ENCODE results near the gene PPP2CA.

Gene PPP2CA

DNA sequence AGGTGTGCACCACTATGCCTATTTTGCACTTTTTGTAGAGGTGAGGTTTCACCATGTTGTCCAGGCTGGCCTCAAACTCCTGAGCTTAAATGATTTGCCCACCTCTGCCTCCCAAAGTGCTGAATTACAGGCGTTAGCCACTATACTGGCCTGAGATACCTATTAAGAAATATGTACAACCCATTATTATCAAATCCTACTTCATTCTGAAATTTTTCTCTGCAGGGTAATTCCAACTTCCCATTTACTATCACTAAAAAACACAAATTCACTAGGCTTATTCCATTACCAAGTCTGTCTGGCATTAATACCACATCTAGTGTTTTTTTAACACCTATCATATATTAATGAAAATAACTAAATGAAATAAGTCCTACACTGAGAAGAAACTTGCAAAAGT lies 18.2 kb downstream of the PPP2CA start:
- TF ChIP-seq EZH2phosphoT487 (IDR thresholded peaks at IDR 0.05; ENCODE audit: borderline replicate concordance) = no peak
- TF ChIP-seq, protein P1, sequence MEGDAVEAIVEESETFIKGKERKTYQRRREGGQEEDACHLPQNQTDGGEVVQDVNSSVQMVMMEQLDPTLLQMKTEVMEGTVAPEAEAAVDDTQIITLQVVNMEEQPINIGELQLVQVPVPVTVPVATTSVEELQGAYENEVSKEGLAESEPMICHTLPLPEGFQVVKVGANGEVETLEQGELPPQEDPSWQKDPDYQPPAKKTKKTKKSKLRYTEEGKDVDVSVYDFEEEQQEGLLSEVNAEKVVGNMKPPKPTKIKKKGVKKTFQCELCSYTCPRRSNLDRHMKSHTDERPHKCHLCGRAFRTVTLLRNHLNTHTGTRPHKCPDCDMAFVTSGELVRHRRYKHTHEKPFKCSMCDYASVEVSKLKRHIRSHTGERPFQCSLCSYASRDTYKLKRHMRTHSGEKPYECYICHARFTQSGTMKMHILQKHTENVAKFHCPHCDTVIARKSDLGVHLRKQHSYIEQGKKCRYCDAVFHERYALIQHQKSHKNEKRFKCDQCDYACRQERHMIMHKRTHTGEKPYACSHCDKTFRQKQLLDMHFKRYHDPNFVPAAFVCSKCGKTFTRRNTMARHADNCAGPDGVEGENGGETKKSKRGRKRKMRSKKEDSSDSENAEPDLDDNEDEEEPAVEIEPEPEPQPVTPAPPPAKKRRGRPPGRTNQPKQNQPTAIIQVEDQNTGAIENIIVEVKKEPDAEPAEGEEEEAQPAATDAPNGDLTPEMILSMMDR (conservative IDR thresholded peaks at IDR 0.05; ENCODE audit: low read length) = no peak
- Histone ChIP-seq H4K20me1 (ENCODE audit: insufficient read depth, low read length, poor library complexity, severe bottlenecking) (peaks cover 53% of the 10 kb centered on the region), H3K27me3 (ENCODE audit: insufficient read depth, low read length, poor library complexity, severe bottlenecking) (no peaks in the 10 kb centered on the region), H3K9me3 (ENCODE audit: insufficient read depth, low read depth, low read length) (no peaks in the 10 kb centered on the region), H3K79me2 (ENCODE audit: insufficient read depth, low read length) (peaks cover 82% of the 10 kb centered on the region), H3K4me1 (ENCODE audit: insufficient read depth, low read length, poor library complexity, severe bottlenecking) (no peaks in the 10 kb centered on the region), H3K4me3 (ENCODE audit: low read length, poor library complexity, severe bottlenecking) (no peak overlapping the region), H3K9ac (ENCODE audit: low read depth, low read length, poor library complexity, severe bottlenecking) (no peak overlapping the region), H3K9me2 (replicated peaks; ENCODE audit: low read depth, low read length) (no peaks in the 10 kb centered on the region), H3F3A (ENCODE audit: low read depth) (no peaks in the 10 kb centered on the region), H3K36me3 (ENCODE audit: insufficient read depth, low read length) (peaks cover 31% of the 10 kb centered on the region; the same call in 1 of the 2 replicates), H2AFZ (ENCODE audit: low read length) (no peak overlapping the region), H3K4me2 (ENCODE audit: low read depth, low read length, poor library complexity, severe bottlenecking) (no peak overlapping the region)

DNA sequence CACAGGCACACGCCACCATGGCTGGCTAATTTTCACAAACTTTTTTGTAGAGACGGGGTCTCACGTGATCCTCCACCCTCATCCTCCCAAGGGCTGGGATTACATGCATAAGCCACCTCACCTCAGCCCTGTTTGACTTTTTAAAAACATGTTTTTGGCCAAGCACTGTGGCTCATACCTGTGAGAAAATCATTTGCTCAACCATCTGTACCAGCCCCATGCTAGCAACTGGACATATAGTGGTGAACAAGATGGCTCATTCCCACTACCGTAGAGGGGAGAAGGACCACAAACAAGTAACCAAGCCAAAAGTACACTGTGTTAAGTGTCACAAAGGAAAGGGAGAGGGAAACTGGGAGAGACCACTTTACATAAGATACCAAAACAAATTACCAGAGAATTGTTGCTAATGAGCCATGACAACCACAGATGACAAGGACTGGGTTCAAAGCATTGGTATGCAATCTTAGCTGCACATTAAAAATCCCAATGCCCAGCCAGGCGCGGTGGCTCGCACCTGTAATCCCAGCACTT lies 19.2 kb downstream of the PPP2CA start:
- H3K4me2 ChIP-seq (ENCODE audit: low read depth, low read length, poor library complexity, severe bottlenecking) = no peak overlapping the region
- peaks cover 72% of the 10 kb centered on the region for H3K79me2 ChIP-seq (ENCODE audit: insufficient read depth, low read length)
- no peak overlapping the region for H3K4me3 ChIP-seq (ENCODE audit: low read length, poor library complexity, severe bottlenecking)
- no peak overlapping the region for H2AFZ ChIP-seq (ENCODE audit: low read length)
- no peaks in the 10 kb centered on the region for H3K9me2 ChIP-seq (replicated peaks; ENCODE audit: low read depth, low read length)
- no peaks in the 10 kb centered on the region for H3K9me3 ChIP-seq (ENCODE audit: insufficient read depth, low read depth, low read length)
- H4K20me1 ChIP-seq (ENCODE audit: insufficient read depth, low read length, poor library complexity, severe bottlenecking) = peaks cover 46% of the 10 kb centered on the region
- no peaks in the 10 kb centered on the region for H3K27me3 ChIP-seq (ENCODE audit: insufficient read depth, low read length, poor library complexity, severe bottlenecking)
- no peak overlapping the region for H3K9ac ChIP-seq (ENCODE audit: low read depth, low read length, poor library complexity, severe bottlenecking)
- H3K36me3 ChIP-seq (ENCODE audit: insufficient read depth, low read length) = peaks cover 41% of the 10 kb centered on the region; the same call in 1 of the 2 replicates
- no peaks in the 10 kb centered on the region for H3K4me1 ChIP-seq (ENCODE audit: insufficient read depth, low read length, poor library complexity, severe bottlenecking)
- TF ChIP-seq, protein P1 (conservative IDR thresholded peaks at IDR 0.05; ENCODE audit: low read length) = no peak
- TF ChIP-seq EZH2phosphoT487 (IDR thresholded peaks at IDR 0.05; ENCODE audit: borderline replicate concordance) = no peak
- H3F3A ChIP-seq (ENCODE audit: low read depth) = no peaks in the 10 kb centered on the region

DNA sequence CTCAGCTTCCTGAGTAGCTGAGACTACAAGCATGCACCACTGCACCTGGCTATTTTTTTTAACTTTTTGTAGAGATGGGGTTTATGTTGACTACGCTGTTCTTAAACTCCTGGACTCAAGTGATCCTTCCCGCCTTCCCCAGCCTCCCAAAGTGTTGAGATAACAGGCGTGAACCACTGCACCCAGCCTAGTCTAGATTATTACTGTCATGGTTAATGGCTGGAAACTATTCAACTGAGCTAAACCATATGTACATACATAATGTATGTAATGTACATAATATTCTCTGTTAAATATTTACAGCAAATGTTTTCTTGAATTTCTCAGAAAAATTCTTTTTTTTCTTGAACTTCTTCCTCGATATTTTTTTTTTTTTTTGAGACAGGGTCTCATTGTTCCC lies 21.3 kb downstream of the PPP2CA start:
- Histone ChIP-seq H3K9me3 (ENCODE audit: insufficient read depth, low read depth, low read length) (no peaks in the 10 kb centered on the region), H3K36me3 (ENCODE audit: insufficient read depth, low read length) (peaks cover 63% of the 10 kb centered on the region; the same call in 1 of the 2 replicates), H3K27me3 (ENCODE audit: insufficient read depth, low read length, poor library complexity, severe bottlenecking) (no peaks in the 10 kb centered on the region), H3K4me1 (ENCODE audit: insufficient read depth, low read length, poor library complexity, severe bottlenecking) (no peaks in the 10 kb centered on the region), H3K4me2 (ENCODE audit: low read depth, low read length, poor library complexity, severe bottlenecking) (no peak overlapping the region), H3K4me3 (ENCODE audit: low read length, poor library complexity, severe bottlenecking) (no peak overlapping the region), H3K9me2 (replicated peaks; ENCODE audit: low read depth, low read length) (no peaks in the 10 kb centered on the region), H3K79me2 (ENCODE audit: insufficient read depth, low read length) (peaks cover 51% of the 10 kb centered on the region), H4K20me1 (ENCODE audit: insufficient read depth, low read length, poor library complexity, severe bottlenecking) (peaks cover 32% of the 10 kb centered on the region), H3K9ac (ENCODE audit: low read depth, low read length, poor library complexity, severe bottlenecking) (no peak overlapping the region), H3F3A (ENCODE audit: low read depth) (no peaks in the 10 kb centered on the region), H2AFZ (ENCODE audit: low read length) (no peak overlapping the region)
- TF ChIP-seq, protein P1 (conservative IDR thresholded peaks at IDR 0.05; ENCODE audit: low read length) = no peak
- TF ChIP-seq EZH2phosphoT487 (IDR thresholded peaks at IDR 0.05; ENCODE audit: borderline replicate concordance) = no peak
